Sigmoid colon (tissue), 7 donors: ENCODE results near the gene SMIM22. TPM values are rescaled to one million over a fixed set of nuclear protein-coding genes. Genes with fewer than 3 reads are reported as not detected.
A peak's percentile ranks its signal among the peaks of the same experiment; 100 is the strongest.

Source experiments
- DNase-seq: peaks from one replicate; pipeline ENCODE4 v3.0.0-alpha.2; 2019
- H3K27ac ChIP-seq, 4 donors: fragments of 200-600 bp; sonication (generic); one replicate each; pipeline ENCODE4 v1.5.1; 2016 to 2019; ENCODE audit warnings: mild to moderate bottlenecking in 1 of 4
- H3K27me3 ChIP-seq, 3 donors: fragments of 200-600 bp; sonication (generic); one replicate each; pipeline ENCODE4 v1.5.1; 2019; ENCODE audit warnings: mild to moderate bottlenecking in 1 of 3
- H3K36me3 ChIP-seq, 4 donors: fragments of 200-600 bp; sonication (generic); one replicate each; pipeline ENCODE4 v1.5.1; 2016 to 2019
- H3K4me1 ChIP-seq, 4 donors: fragments of 200-600 bp; sonication (generic); one replicate each; pipeline ENCODE4 v1.5.1; 2017 to 2019
- H3K4me3 ChIP-seq, 4 donors: fragments of 200-600 bp; sonication (generic); one replicate each; pipeline ENCODE4 v1.5.1; 2017 to 2019; ENCODE audit warnings: mild to moderate bottlenecking in 2 of 4, moderate library complexity in 1 of 4
- H3K9me3 ChIP-seq, 4 donors: fragments of 200-600 bp in 3 of 4; sonication (generic) in 3 of 4; one replicate each; pipeline versions ENCODE4 v1.5.1 to v1.6.1; 2013 to 2019
- CTCF ChIP-seq, 4 experiments: fragments of 450-650 bp in 3 of 4; fragments of 200-600 bp in 1 of 4; IDR thresholded peaks; one replicate each; pipeline ENCODE4 v1.5.1; 2016 to 2019; ENCODE audit warnings: antibody characterized with exemption in 4 of 4, mild to moderate bottlenecking in 3 of 4, moderate library complexity in 2 of 4
- EP300 ChIP-seq, 4 donors: sonication (generic); formaldehyde crosslinking; IDR thresholded peaks; one replicate each; pipeline ENCODE4 v1.6.1; 2017; ENCODE audit warnings: antibody characterized with exemption in 4 of 4
- POLR2A ChIP-seq, 2 donors: fragments of 450-650 bp; IDR thresholded peaks; one replicate each; pipeline ENCODE4 v1.6.1; 2016; ENCODE audit warnings: antibody characterized with exemption in 2 of 2, mild to moderate bottlenecking in 2 of 2, moderate library complexity in 2 of 2
- POLR2AphosphoS5 ChIP-seq, 4 donors: sonication (generic); formaldehyde crosslinking; IDR thresholded peaks; one replicate each; pipeline ENCODE4 v1.6.1; 2017; ENCODE audit warnings: antibody characterized with exemption in 4 of 4
- WGBS, 2 donors: extraction: QIAGEN DNeasy Blood & Tissue Kit; methylation state at CpG; one replicate each; pipeline ENCODE4 v1.1.7; 2013; 5-methylcytosine and 5-hydroxymethylcytosine counted together
- intact Hi-C: fragments of 100-400 bp; cut with DNase I; formaldehyde crosslinking; loops from one replicate; pipeline ENCODE4 v1.15.1; 2023
- polyA plus RNA-seq, 3 donors: library from polyadenylated mRNA; stranded (reverse); fragments of 200-250 nt; gene quantifications; one replicate each; pipeline ENCODE4 v1.2.3, GENCODE V29; 2013
- total RNA-seq, 4 donors: library from RNA; depleted of rRNA; stranded (reverse); fragments of >200 nt; gene quantifications; one replicate each; pipeline ENCODE4 v1.1.0, GENCODE V29; 2016
- donor health status: healthy with polysubstance abuse.
- donor health status: Bipolar disorder and iron deficiency.
- donor health status: healthy.

The SMIM22 gene
- total and polyA plus RNA-seq, 7 donors = 848 to 2,006 (median 1,963) TPM; not detected in 4

- no peak for TF ChIP-seq CTCF (IDR thresholded peaks at IDR 0.05)
- TF ChIP-seq POLR2A (IDR thresholded peaks at IDR 0.05) = no peak
- no peak for TF ChIP-seq EP300 (IDR thresholded peaks at IDR 0.05)
- TF ChIP-seq POLR2AphosphoS5 (IDR thresholded peaks at IDR 0.05) = no peak
- Histone ChIP-seq H3K27me3 (no peaks in the 10 kb centered on the region), H3K4me3 (no peak overlapping the region), H3K36me3 (peaks cover 4 to 44% (median 25%) of the 10 kb centered on the region in 4 donors), H3K4me1 (peaks cover 0 to 41% (median 35%) of the 10 kb centered on the region in 4 donors), H3K9me3 (no peaks in the 10 kb centered on the region), H3K27ac (peak overlapping the region in 3 of 4 donors; percentile 86 to 89 (median 88))
- 92% methylated on average over 11 of the region's 11 CpGs for WGBS, 2 donors
- intact Hi-C loops = no loop called here
- no peak for DNase-seq
These were observed 10.1 kb downstream of the SMIM22 start for GRCh38 chr16:4805231-4805630.

GRCh38 chr16:4806280-4806679 lies 11.1 kb downstream of the SMIM22 start:
- H3K36me3 ChIP-seq = peaks cover 4 to 54% (median 26%) of the 10 kb centered on the region in 4 donors
- H3K4me1 ChIP-seq = peaks cover 0 to 30% (median 28%) of the 10 kb centered on the region in 4 donors
- H3K27me3 ChIP-seq = no peaks in the 10 kb centered on the region
- DNase-seq = no peak
- TF ChIP-seq POLR2AphosphoS5 (IDR thresholded peaks at IDR 0.05) (no peak), POLR2A (IDR thresholded peaks at IDR 0.05) (no peak), EP300 (IDR thresholded peaks at IDR 0.05) (no peak), CTCF (IDR thresholded peaks at IDR 0.05) (no peak)
- no peaks in the 10 kb centered on the region for H3K9me3 ChIP-seq
- H3K4me3 ChIP-seq = no peak overlapping the region
- intact Hi-C loops = no loop called here
- no peak overlapping the region for H3K27ac ChIP-seq
- 94 to 97% methylated on average over 6 of the region's 6 CpGs for WGBS, 2 donors

GRCh38 chr16:4811242-4811641 lies 16.1 kb downstream of the SMIM22 start:
- WGBS, 2 donors = 96 to 97% methylated on average over 3 of the region's 3 CpGs
- Histone ChIP-seq H3K9me3 (no peaks in the 10 kb centered on the region), H3K36me3 (peaks cover 12 to 95% (median 49%) of the 10 kb centered on the region in 4 donors), H3K27me3 (no peaks in the 10 kb centered on the region), H3K27ac (no peak overlapping the region), H3K4me1 (peaks cover 0 to 21% (median 21%) of the 10 kb centered on the region in 4 donors), H3K4me3 (no peak overlapping the region)
- intact Hi-C loops = no loop called here
- no peak for DNase-seq
- TF ChIP-seq CTCF (IDR thresholded peaks at IDR 0.05) (no peak), EP300 (IDR thresholded peaks at IDR 0.05) (no peak), POLR2AphosphoS5 (IDR thresholded peaks at IDR 0.05) (no peak), POLR2A (IDR thresholded peaks at IDR 0.05) (no peak)

- intact Hi-C loops = no loop called here
- Histone ChIP-seq H3K4me3 (no peak overlapping the region), H3K4me1 (peaks cover 0 to 21% (median 21%) of the 10 kb centered on the region in 4 donors), H3K27me3 (no peaks in the 10 kb centered on the region), H3K36me3 (peaks cover 12 to 97% (median 47%) of the 10 kb centered on the region in 4 donors), H3K27ac (no peak overlapping the region), H3K9me3 (no peaks in the 10 kb centered on the region)
- TF ChIP-seq EP300 (IDR thresholded peaks at IDR 0.05) = no peak
- TF ChIP-seq CTCF (IDR thresholded peaks at IDR 0.05) = no peak
- WGBS, 2 donors = 93 to 94% methylated on average over 9 of the region's 9 CpGs
- no peak for DNase-seq
These were observed 16.6 kb downstream of the SMIM22 start for GRCh38 chr16:4811773-4812172.
